IPS-NIHi11 (cell line): ENCODE measurements around the gene SH3RF3.
A peak's percentile ranks its signal among the peaks of the same experiment; 100 is the strongest.

Experiments used
- DNase-seq: peaks from one replicate; pipeline ENCODE4 v3.0.0; 2012; ENCODE audit warnings: mixed read lengths, low spot score

The SH3RF3 gene

GRCh38 chr2:109397893-109398292 lies 268.9 kb downstream of the SH3RF3 start:
- no peak for DNase-seq

GRCh38 chr2:109398366-109399015 lies 269.5 kb downstream of the SH3RF3 start:
- DNase-seq = no peak

DNA sequence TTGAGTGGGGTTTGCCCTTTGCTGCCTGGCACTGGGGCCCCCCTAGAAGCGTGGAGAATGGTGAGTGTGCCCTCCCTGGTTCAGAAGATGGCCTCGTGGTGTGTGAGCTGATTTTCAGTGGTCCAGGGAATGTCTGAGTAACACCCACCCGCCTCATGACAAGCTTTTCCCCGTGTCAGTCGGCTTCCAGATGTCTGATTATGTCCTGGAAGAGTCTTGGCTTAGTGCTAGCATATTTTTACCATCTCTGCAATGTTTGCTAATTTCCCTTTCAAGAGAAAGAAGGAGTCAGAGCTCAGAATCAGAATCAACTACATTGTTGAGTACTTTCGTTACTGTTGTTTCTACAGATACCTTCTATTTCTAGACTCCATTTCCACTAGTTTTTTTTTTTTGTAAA lies 270.1 kb downstream of the SH3RF3 start:
- no peak for DNase-seq

GRCh38 chr2:109400102-109400501 lies 271.1 kb downstream of the SH3RF3 start:
- DNase-seq = no peak

- no peak for DNase-seq
Measured at GRCh38 chr2:109401370-109401769, 272.4 kb downstream of the SH3RF3 start.

DNA sequence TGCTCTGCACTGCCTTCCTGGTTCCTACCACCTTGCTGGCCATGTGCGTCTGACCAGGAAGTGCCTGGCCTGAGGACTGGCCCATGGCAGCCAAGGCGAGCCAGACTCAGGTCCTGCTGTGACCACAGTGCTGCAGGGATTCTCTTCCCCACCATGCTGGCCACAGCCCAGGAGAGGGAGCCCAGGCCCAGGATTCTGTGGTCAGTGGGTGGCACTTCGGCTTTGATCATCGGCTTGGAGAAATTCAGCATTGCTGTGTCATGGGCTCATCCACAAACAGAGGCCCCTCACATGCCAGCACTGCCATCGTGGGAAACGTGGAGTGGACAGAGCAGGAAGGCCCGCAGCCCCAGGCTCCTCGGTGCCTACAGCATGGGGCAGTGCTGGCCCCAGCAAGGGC lies 273.2 kb downstream of the SH3RF3 start:
- no peak for DNase-seq

GRCh38 chr2:109402980-109403840 lies 274.2 kb downstream of the SH3RF3 start:
- DNase-seq = no peak

DNA sequence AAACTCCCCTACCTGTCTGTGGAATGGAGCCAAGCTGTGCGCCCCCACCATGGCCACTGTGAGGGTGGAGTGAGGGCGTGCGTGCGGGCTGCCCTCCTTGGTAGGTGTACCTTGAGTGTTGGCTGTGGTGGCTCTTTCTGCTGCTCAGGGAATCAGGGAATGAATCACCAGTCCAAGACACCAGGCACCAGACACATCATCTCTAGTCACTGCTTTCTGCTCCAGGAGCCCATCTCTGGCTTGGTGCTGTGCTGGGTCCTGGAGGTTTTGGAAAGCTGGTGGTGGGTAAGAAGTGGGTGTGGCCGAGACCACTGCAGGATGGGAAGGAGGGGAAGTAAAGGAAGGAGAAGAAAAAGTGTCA lies 274.8 kb downstream of the SH3RF3 start:
- DNase-seq = no peak

DNA sequence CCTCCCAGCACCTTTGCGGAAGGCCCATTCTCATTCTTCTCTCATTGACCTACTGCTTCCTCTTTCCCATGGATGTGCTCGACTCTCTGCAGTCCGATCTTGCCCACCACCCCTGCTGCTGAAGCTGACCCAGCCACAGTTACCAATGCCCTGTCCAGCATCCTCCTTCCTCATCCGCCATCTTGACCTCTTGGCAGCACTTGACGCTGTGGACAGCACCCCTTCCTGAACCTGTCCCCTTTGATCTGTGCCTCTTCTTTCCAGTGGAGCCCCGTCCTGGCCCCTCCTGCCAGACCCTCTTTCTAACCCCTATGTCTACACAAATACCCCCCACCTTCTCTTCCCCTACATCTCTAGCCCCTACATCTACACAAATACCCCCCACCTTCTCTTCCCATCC lies 275.7 kb downstream of the SH3RF3 start:
- no peak for DNase-seq

DNA sequence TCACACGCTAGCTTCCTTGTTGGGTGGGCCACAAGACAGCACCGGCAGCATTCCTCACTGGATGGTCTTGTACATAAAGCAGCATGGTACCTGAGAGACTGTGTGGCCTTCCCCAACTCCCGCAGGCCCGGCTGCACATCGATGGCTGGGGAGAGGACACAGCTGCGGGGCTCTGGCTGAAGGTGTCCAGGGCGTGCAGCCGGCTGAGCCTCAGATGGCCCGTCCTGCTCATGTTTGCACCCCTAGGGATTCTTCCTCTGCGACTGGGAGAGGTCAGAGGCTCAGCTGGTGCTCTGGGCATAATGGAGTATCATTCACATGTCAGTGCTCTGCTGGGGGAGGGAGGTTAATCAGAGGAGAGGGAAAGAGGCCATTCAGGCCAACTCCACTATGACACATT lies 276.9 kb downstream of the SH3RF3 start:
- no peak for DNase-seq

DNA sequence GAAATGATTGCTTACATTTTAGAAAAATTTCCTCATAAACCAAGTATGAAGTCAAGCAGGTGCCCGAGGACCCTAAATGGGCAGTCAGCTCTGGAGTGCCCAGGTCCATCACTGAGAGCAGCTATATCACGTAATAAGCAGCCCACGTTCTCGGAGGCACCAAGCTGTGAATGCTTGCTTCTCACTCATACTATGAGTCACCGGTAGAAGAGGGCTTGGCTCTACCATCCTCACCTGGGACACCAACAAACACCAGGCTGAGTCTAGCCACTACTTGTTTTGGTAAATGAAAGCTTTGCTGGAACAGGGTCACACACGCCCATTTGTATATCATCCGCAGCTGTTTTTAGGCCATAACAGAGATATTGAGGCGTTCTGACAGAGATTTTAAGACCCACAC lies 277.3 kb downstream of the SH3RF3 start:
- DNase-seq = no peak

DNA sequence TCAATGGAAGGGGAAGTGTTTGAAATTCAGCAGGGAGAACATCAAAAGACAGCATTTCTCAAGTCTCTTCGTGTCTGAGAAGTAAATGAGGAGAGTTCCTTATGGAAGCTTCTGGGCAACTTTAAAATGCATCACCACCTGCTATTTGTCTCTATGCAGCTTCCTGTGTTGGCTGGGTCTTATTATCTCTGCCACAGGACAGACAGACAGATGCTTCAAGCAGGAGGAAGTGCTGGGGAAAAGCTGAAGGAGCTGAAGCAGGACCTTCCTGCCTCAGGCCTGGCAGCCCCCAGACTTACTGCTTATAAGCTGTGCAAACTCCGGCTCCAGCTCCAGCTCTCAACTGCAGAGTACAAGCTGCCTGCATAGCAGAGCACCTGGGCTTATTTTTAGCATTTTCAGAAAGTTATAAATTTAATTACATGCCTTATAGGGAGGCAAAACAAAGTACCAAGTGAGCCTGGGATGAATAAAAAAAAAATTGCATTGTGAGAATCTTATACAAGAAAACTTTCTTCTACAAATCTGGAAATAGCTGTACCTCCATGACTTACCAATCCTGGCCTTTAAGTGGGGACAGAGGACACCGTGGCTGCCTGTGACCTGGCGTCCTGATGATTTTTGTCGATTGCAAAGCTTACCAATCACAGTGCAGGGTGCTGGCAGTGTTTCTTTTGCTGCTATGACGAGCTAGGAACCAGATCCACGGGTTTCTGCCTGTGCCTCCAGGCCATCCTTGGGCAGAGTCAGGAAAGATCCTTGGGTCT lies 278.5 kb downstream of the SH3RF3 start:
- no peak for DNase-seq

DNA sequence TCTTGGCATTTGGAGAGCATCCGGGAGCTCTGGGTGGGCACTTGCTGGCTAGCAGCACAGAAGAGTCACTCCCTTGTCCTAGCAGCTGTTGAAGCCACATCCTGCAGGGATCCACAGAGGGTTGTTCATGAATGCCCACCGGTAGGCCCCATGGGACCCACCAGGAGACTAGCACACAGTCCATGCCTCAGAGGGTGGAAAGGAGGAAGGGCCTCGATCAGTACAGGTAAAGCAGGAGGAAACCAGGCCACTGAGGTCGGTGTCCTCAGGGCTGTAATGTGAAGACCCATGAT lies 279.0 kb downstream of the SH3RF3 start:
- no peak for DNase-seq

DNA sequence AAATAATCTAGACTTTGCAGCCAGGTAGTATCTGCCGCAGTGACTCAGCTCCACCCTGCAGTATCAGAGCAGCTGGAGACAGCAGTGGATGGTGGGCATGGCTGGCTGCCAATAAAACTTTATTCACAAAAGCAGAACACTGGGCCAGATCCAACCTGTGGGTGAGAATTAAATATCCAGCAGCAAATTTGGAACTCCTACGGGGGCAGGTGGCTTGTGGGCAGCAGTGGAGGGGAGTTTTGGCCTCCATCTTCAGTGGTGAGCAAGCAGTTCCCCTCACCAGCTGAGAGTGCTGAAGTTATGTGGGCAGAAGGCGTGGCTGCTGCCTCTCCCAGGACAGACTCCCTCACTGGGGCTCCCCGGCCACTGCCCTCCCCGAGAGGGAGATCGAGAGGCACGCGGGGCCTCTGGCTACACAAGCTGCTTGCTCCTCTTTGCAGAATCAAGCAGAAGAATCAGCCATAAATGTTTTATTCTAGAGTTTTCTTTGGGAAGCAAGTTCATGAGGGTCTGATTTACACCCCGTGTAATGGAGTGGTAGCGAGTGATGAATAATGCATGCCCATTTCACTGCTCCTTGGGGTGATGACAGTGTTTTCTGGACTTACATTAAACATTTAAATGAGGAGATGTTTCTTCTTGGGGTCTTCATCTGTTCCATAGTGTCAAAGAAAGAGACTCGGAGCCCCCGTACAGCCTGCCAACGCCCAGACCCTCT lies 280.5 kb downstream of the SH3RF3 start:
- peak; percentile 50 for DNase-seq

DNA sequence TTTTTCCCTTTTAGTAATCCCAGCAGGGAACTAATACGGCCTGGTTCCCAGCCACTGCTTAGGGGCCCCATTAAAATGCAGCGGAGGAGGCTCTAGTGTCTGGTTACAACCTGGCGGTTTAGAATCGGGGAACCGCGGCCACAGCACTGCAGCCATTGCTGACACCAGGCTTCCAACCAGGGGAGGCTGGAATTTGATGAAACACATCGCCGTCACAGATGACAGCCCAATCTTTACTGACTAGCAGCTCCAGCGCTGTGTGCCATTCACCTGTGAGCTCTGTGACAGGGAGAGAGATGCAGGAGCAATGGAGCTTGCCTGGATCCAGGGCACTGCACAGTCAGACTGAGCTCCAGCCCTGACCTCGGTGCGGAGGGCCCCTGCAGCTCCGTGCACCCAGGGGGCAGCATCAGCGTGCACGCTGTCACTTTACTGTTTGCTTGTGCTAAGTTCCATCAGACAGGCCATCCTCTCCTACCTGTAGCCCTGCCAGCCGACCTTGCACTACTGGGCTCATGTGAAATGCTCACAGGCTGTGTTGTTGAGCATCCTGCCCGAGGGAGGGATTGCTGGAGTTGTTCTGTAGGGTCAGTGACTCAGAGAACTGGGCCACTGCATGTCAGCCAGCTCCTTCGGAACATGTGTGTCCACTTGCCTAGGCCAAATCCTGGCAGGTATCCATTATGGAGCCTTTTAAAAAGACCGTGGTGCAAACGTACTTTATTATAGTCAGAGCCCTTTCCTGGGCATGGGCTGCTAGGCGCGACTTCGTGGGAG lies 281.2 kb downstream of the SH3RF3 start:
- peak; percentile 78 for DNase-seq

- no peak for DNase-seq
Measured at GRCh38 chr2:109411640-109412325, 282.8 kb downstream of the SH3RF3 start.

DNA sequence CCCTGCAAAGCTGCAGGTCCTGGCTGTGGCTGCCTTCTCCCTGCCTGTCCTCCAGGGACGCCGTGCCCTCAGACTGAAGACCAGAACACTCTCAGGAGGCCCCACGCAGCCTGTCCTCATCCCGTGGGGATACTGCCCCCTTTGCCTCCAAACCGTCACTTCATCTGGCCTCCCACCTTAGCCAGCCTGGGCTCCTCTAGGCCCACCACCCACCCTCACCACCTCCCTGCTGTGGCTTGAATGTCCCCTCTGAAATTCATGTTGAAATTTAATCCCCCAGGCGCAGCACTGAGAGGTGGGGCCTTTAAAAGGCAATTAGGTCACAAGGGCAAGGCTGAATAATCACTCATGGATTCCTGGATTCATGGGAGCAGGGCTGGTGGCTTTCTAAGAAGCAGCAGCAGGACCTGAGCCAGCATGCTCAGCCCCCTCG lies 286.6 kb downstream of the SH3RF3 start:
- peak; percentile 44 for DNase-seq

DNA sequence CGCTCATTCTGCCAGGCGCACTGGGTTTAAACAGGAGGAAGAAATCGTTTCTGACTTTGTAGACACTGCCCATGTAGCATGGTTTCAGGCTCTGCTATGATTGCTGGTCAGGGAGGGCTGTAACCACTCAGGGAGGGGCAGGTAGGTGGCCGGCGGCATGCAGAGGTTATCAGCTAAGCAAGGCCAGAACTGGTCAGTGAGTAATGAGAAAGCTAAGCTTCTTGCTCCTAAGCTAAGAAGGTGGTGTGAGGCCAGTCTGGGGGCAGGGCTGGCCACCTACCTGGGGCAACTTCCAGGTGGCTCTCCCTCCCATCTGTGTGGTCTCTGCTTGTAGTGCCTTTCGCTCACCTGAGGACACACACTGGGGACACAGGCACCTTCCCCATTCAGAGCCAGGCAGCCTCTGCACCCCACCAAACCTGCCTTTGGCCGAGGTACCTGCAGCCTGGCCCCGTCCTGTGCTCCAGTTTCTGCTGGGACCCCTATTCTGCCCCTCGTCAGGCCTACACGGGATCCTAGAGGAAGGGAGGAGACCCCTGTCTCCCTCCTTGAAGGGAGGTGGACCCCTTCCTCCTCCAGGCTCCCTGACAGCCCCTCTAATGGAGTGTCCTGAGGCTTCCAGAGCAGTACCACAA lies 288.8 kb downstream of the SH3RF3 start:
- DNase-seq = no peak

DNA sequence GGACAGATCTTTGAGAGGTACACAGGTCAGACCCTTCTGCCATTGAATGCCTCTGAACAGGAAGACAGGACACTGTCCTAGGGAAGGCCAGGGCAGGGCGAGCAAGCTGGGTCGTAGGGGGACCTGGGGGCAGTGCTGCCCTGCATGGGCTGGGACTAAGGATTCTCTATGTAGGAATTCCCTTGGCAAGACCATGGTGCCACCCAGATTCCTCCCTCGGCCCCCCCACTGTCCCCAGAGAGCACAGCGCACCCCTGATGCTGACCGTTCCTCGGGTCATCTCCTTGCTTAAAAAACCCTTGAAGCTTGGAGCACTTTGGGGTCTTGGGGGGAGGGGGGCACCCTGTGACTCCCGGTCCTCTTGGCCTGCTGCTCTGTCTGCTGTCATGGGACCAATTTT lies 289.7 kb downstream of the SH3RF3 start:
- DNase-seq = no peak

DNA sequence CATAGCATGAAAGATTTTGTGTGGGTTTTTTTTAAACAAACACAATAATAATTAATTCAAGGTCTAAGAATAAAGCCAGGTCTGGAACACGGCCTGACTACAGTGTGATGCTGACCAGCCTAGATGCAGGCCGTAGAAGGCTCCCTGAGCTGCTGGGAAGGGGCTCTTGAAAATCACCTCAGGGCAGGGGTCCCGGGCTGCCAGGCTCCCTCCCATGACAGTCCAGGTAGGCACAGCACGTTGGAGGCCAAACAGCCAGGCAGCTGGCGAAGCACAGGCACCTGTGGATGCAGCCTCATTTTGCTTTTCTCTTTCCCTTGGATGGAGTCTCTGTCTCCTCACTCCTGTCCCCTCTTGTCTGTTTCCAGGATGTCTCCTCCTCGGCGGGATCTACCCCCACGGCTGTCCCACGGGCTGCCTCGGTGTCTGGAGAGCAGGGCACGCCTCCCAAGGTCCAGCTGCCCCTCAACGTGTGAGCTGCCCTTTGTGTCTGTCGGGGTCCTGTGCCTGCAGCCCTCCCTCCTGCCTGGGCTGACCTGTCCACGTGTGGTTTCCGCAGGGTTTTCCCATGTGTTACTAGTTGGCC lies 290.3 kb downstream of the SH3RF3 start:
- DNase-seq = no peak
